ENCODE results near the gene C6.

DNA sequence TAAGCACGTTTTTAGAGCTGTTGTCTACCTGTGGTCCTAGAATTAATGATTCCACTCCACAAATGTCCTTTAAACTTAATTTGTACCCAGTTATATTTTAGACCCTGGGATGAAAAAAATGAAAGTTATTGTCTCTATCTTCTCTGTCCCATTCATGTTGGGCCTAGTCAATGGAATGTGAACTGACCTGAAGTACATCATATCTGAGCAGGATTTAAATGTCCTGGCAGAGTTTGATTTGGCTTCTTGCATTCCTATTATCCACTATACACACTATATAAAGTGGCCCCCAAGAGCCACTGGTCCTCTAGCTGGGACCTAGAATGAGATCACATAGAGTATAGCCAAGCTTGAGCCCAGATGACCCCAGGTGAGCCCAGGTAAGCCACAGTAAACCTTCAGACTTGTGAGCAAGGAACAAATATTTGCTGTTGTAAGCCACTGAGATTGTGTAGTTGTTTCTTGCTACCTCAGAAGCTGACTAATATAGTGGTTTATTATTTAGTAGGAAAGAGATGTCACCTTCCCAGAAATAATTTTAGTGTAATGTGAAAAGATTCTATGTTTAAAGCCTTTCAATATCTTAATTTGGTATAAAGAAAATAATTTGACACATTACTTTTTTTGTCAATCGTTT is 37.1 kb upstream of the C6 start:
- no peak for TF ChIP-seq CTCF (IDR thresholded peaks at IDR 0.05)
- no peak for TF ChIP-seq EZH2 (IDR thresholded peaks at IDR 0.05; ENCODE audit: borderline replicate concordance, insufficient read depth, low read depth, low read length, poor library complexity, severe bottlenecking)
